Heart right ventricle (tissue), 16 donors: Measurements from ENCODE around the gene ASB4. TPM values are rescaled to one million over a fixed set of nuclear protein-coding genes. Genes with fewer than 3 reads are reported as not detected.

Experiments used
- ATAC-seq, 8 donors: fragments of 200-7000 bp; cut with Tn5 transposase; one replicate each; pipeline ENCODE4 v1.9.1; 2020; ENCODE audit warnings: mild to moderate bottlenecking in 8 of 8, moderate library complexity in 8 of 8, moderate number of reproducible peaks in 1 of 8
- DNase-seq, 2 donors: peaks; one replicate each; pipeline ENCODE4 v3.0.0-alpha.2; 2020
- H3K27ac ChIP-seq, 10 donors: fragments of 200-600 bp; sonication (generic) in 2 of 10; one replicate each; pipeline versions ENCODE4 v1.5.0 to v1.8.0; 2020 to 2022; ENCODE audit warnings: mild to moderate bottlenecking in 3 of 10
- H3K27me3 ChIP-seq, 7 donors: fragments of 200-600 bp; one replicate each; pipeline ENCODE4 v1.8.0; 2021 to 2022; ENCODE audit warnings: mild to moderate bottlenecking in 2 of 7
- H3K36me3 ChIP-seq, 9 donors: fragments of 200-600 bp; sonication (generic) in 1 of 9; one replicate each; pipeline versions ENCODE4 v1.5.0 to v1.8.0; 2020 to 2022; ENCODE audit warnings: mild to moderate bottlenecking in 2 of 9
- H3K4me1 ChIP-seq, 9 donors: fragments of 200-600 bp; sonication (generic) in 1 of 9; one replicate each; pipeline versions ENCODE4 v1.5.0 to v1.8.0; 2020 to 2022; ENCODE audit warnings: mild to moderate bottlenecking in 4 of 9
- H3K4me3 ChIP-seq, 10 donors: fragments of 200-600 bp; sonication (generic) in 2 of 10; one replicate each; pipeline versions ENCODE4 v1.5.0 to v1.8.0; 2020 to 2022; ENCODE audit warnings: mild to moderate bottlenecking in 7 of 10, moderate library complexity in 2 of 10
- H3K9me3 ChIP-seq, 11 donors: fragments of 200-600 bp in 10 of 11; sonication (generic) in 2 of 11; one replicate each; pipeline versions ENCODE4 v1.5.0 to v1.8.0; 2013 to 2022; ENCODE audit warnings: mild to moderate bottlenecking in 2 of 11, control low read depth in 1 of 11, moderate library complexity in 1 of 11
- WGBS, 2 donors: extraction: QIAGEN DNeasy Blood & Tissue Kit; methylation state at CpG; one replicate each; pipeline ENCODE4 v1.1.7; 2013; ENCODE audit warnings: inconsistent platforms in 1 of 2; 5-methylcytosine and 5-hydroxymethylcytosine counted together
- intact Hi-C, 10 donors: fragments of 100-400 bp; cut with DNase I; formaldehyde crosslinking; loops; one replicate each; pipeline versions ENCODE4 v1.11.1 to v1.14.2; 2022
- polyA plus RNA-seq, 2 donors: library from polyadenylated mRNA; stranded (reverse); fragments of 200-250 nt; gene quantifications; one replicate each; pipeline ENCODE4 v1.2.3, GENCODE V29; 2013
- total RNA-seq, 10 donors: library from RNA; stranded (reverse); fragmentation: NEBNext Ultra II Directional in 3 of 10; extraction: Animal tissue kit (Norgen Biotek cat#: 25700) in 3 of 10; gene quantifications; one replicate each; pipeline versions ENCODE4 v1.2.1 to v1.2.4, GENCODE V29; 2021 to 2023
- TF ChIP-seq, protein P1 (sequence below), 9 donors: fragments of 200-600 bp; sonication (generic) in 2 of 9; IDR thresholded peaks; one replicate each; pipeline versions ENCODE4 v1.5.0 to v1.8.0; 2021 to 2022; ENCODE audit warnings: antibody characterized with exemption in 9 of 9, mild to moderate bottlenecking in 5 of 9, moderate library complexity in 1 of 9
- donor health status: Arrhythmogenic right ventricular cardiomyopathy.
- donor health status: ischemic (EF 13 %, LVEDD 7.1; RV severe dilation, severe dysfunction).
- donor health status: healthy with polysubstance abuse.
- donor health status: DM: no; HTN: yes; CAD: no.
- donor health status: DM: no; HTN: no; CAD: no.
- donor health status: ischemic (EF 25% LVEDD 6.9; RV normal size, moderate dysfunction).
- donor health status: ischemic (EF 25% LVEDD 5.7; RV mildly dilated, moderate dysfunction).
- donor health status: healthy.
- donor health status: DM: yes; HTN: yes; CAD: no.
- donor health status: Ischemic cardiomyopathy.
- donor health status: ischemic (EF 35%, LVEDD 5.7; RV mildly dilated, moderate dysfunction).
- donor health status: nonischemic (EF 11% LVEDD 7.7; RV severe dilation, severe dysfunction).
- donor health status: DM: yes; HTN: yes; CAD: no.
- donor health status: PGD.
- donor health status: ischemic (EF 29% LVEDD 5.4; RV normal size, mild dysfunction).
- donor health status: nonischemic (EF 23%, LVEDD 6.1; RV moderate dilation, normal function).

Gene ASB4
- total and polyA plus RNA-seq, 12 donors, result 0.26 to 7.1 (median 3.0) TPM

DNA sequence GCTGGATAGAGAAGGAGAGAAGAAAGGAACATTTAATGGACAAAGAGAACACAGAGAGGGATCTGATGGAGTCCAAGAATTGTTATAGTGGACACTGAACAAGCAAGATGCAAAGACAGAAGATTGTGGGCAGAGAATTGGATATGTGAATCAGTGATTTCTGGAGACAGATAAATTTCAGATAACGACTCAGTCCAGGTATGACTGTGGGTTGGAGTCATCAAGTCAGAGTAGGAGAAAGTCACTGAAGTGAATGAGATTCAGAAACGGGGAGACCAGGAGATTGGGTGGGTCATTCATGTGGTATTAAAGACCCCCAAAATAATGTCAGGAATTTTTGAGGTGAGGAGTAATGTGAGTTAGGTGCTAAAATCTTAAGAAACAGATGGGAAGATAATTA, 23.0 kb downstream of the ASB4 start:
- Histone ChIP-seq H3K27me3 (peaks cover 0 to 3% (median 0%) of the 10 kb centered on the region in 7 donors), H3K27ac (no peak overlapping the region), H3K4me1 (peaks cover 0 to 4% (median 0%) of the 10 kb centered on the region in 9 donors), H3K36me3 (no peaks in the 10 kb centered on the region), H3K4me3 (no peak overlapping the region), H3K9me3 (no peaks in the 10 kb centered on the region)
- ATAC-seq, result no peak
- TF ChIP-seq, protein P1, sequence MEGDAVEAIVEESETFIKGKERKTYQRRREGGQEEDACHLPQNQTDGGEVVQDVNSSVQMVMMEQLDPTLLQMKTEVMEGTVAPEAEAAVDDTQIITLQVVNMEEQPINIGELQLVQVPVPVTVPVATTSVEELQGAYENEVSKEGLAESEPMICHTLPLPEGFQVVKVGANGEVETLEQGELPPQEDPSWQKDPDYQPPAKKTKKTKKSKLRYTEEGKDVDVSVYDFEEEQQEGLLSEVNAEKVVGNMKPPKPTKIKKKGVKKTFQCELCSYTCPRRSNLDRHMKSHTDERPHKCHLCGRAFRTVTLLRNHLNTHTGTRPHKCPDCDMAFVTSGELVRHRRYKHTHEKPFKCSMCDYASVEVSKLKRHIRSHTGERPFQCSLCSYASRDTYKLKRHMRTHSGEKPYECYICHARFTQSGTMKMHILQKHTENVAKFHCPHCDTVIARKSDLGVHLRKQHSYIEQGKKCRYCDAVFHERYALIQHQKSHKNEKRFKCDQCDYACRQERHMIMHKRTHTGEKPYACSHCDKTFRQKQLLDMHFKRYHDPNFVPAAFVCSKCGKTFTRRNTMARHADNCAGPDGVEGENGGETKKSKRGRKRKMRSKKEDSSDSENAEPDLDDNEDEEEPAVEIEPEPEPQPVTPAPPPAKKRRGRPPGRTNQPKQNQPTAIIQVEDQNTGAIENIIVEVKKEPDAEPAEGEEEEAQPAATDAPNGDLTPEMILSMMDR (IDR thresholded peaks at IDR 0.05), result no peak
- 78 to 87% methylated on average over 2 of the region's 2 CpGs for WGBS, 2 donors
- intact Hi-C loops, result no loop called here
- no peak for DNase-seq

- intact Hi-C loops, result no loop called here
- no peak overlapping the region for H3K4me3 ChIP-seq
- peaks cover 0 to 4% (median 0%) of the 10 kb centered on the region in 9 donors for H3K4me1 ChIP-seq
- H3K36me3 ChIP-seq, result no peaks in the 10 kb centered on the region
- ATAC-seq (no peak), DNase-seq (no peak)
- peaks cover 0 to 3% (median 0%) of the 10 kb centered on the region in 7 donors for H3K27me3 ChIP-seq
- TF ChIP-seq, protein P1 (IDR thresholded peaks at IDR 0.05), result no peak
- H3K27ac ChIP-seq, result no peak overlapping the region
- H3K9me3 ChIP-seq, result no peaks in the 10 kb centered on the region
- WGBS, 2 donors, result 35 to 44% methylated on average over 5 of the region's 5 CpGs
Observed at GRCh38 chr7:95509199-95509598, 23.5 kb downstream of the ASB4 start.

- intact Hi-C loops, result loop anchor here in 9 of 10 donors (1.0 to 10.0 kb wide), 5 partner anchors 175 to 363 kb away; no protein-coding TSS in a partner anchor
- no peak overlapping the region for H3K27ac ChIP-seq
- ATAC-seq, result peak; percentile 72 to 92 (median 89)
- H3K4me1 ChIP-seq, result peaks cover 0 to 4% (median 0%) of the 10 kb centered on the region in 9 donors
- no peaks in the 10 kb centered on the region for H3K9me3 ChIP-seq
- WGBS, 2 donors, result 16% methylated on average over 6 of the region's 6 CpGs
- TF ChIP-seq, protein P1 (IDR thresholded peaks at IDR 0.05), result peak; percentile 88 to 95 (median 92)
- peak in 1 of 2 donors; percentile 71 for DNase-seq
- no peak overlapping the region for H3K4me3 ChIP-seq
- H3K36me3 ChIP-seq, result no peaks in the 10 kb centered on the region
- peaks cover 0 to 3% (median 0%) of the 10 kb centered on the region in 7 donors for H3K27me3 ChIP-seq
Observed at GRCh38 chr7:95511716-95512260, 26.0 kb downstream of the ASB4 start.

DNA sequence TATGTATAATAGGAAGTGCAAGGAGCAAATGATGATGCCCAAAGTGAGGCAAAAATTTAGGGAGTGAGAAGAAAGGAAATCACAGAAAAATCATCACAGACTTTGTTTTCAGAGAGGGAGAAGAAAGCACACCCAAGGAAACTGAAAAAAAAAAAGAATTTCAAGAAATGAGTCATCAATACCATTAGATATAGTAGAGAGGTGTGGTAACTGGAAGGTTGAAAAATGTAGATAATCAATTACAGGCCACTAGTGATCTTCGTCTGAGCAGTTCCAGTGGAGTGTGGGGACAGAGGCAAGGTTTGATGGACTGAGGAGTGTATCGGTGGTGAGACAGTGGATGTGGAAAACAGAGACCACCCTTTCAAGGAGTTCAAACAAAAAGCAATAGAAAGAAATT, 31.7 kb downstream of the ASB4 start:
- WGBS, 2 donors, result 87 to 96% methylated on average over 2 of the region's 2 CpGs
- TF ChIP-seq, protein P1 (IDR thresholded peaks at IDR 0.05), result no peak
- H3K27me3 ChIP-seq, result peaks cover 0 to 3% (median 0%) of the 10 kb centered on the region in 7 donors
- H3K27ac ChIP-seq, result no peak overlapping the region
- no peaks in the 10 kb centered on the region for H3K4me1 ChIP-seq
- DNase-seq (no peak), ATAC-seq (no peak)
- H3K9me3 ChIP-seq, result no peaks in the 10 kb centered on the region
- H3K36me3 ChIP-seq, result no peaks in the 10 kb centered on the region
- H3K4me3 ChIP-seq, result no peak overlapping the region
- intact Hi-C loops, result loop anchor here in 1 of 10 donors (10.0 kb wide), 1 partner anchor 357 kb away; no protein-coding TSS in a partner anchor
